ENCODE results near the gene TP53BP1.
A peak's percentile ranks its signal among the peaks of the same experiment; 100 is the strongest.

The TP53BP1 gene

DNA sequence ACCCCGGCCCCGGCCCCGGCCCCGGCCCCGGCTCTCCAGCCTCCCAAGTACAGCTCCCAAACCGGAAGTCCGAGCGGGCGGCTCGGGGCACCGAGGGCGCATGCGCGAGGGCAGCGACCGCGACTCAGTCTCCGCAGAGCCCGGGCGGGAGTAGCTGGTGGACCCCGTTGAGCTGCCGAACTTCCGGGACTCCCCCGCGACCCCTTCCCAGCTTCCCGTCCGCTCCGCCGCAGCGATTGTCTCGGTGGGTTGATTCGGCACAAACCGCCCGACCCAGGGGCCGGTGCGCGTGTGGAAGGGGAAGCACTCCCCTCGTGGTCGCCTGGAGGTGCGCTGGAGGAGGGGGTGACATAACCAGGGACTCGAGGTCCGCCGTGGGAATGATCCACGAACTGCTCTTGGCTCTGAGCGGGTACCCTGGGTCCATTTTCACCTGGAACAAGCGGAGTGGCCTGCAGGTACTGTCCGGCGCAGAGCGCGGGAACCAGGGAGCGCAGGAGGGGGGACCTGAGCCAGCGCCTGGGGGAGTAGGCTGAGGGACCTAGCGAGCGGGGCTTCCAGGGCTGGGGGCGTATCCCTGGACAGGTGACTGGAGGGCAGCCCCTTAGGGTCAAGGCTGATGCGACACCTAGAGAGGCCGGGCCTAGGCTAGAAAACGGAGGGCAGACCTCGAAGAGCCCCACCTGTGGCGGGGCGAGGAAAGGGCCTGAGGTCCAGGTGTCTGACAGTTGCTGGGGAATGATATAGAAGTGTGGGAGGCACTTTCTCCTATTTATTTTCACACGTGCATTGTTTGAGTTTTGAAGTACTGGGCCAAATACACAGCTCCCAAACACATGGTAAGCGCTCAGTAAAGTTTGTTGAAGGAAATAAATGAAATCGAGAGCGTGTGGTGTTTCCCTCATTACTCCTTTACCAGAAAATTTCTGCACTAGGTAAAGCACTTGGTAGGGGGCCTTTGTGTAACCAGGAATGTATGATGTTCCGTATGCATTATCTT, 121.7 kb downstream of the TP53BP1 start, which contains the start of the genes TUBGCP4 and ZSCAN29:
Gene TUBGCP4 (plus strand): TSS at position 127 of the 1,000 bp plus-strand sequence. CDS start 254 bp downstream, at position 381.
Gene ZSCAN29 (minus strand): TSS at position 69 of the 1,000 bp plus-strand sequence. CDS start 1,130 bp downstream, outside the sequence.
- Mint-ChIP-seq H3K9me3 (peaks cover 12% of the 10 kb centered on the region), H3K36me3 (peaks cover 31% of the 10 kb centered on the region), H3K27ac (peak within 1 kb of the TSS; percentile 91), H3K4me3 (peak within 1 kb of the TSS; percentile 92), H3K27me3 (no peaks in the 10 kb centered on the region), H3K4me1 (peaks cover 60% of the 10 kb centered on the region)

DNA sequence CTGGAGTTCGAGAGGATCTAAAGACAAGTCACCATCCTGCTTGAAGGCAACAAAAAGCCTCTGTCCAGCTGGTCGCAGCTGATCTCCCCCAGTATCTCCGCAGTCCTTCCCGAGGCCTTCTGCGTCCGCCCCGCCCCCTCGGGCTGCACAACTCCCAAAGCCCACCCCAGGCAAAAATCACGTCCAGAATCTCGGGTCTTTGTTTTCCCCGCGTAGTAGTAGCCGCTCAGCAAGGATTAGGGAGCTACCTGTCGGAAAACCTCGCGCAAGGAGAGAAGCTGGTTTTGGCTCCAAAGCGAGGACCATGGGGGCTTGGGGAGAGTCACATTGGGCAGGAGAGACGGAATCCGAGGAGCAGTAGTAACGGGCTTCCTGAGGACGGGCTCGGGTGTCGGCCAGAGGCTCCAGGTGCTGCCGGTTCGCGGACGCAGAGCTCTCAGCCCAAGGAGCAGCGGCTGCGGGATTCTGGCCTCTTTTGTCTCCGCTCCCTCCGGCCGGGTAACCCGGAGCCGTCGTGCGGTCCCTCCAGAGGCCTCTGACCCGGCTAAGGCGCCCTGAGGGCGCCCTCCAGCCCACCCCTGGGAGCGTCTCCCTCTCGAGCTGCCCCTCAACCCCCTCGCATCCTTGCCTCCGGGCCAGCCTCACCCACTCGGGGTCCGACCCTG, 122.5 kb downstream of the TP53BP1 start:
- peaks cover 12% of the 10 kb centered on the region for H3K9me3 Mint-ChIP-seq
- H3K4me1 Mint-ChIP-seq: peaks cover 61% of the 10 kb centered on the region
- peaks cover 36% of the 10 kb centered on the region for H3K36me3 Mint-ChIP-seq
- peak overlapping the region; percentile 90 for H3K27ac Mint-ChIP-seq
- H3K27me3 Mint-ChIP-seq: no peaks in the 10 kb centered on the region
- peak overlapping the region; percentile 92 for H3K4me3 Mint-ChIP-seq

- H3K36me3 Mint-ChIP-seq: peaks cover 65% of the 10 kb centered on the region
- no peak overlapping the region for H3K27ac Mint-ChIP-seq
- no peaks in the 10 kb centered on the region for H3K27me3 Mint-ChIP-seq
- peaks cover 7% of the 10 kb centered on the region for H3K4me1 Mint-ChIP-seq
- peaks cover 22% of the 10 kb centered on the region for H3K9me3 Mint-ChIP-seq
- no peak overlapping the region for H3K4me3 Mint-ChIP-seq
These were observed 131.5 kb downstream of the TP53BP1 start for GRCh38 chr15:43361313-43361903.

DNA sequence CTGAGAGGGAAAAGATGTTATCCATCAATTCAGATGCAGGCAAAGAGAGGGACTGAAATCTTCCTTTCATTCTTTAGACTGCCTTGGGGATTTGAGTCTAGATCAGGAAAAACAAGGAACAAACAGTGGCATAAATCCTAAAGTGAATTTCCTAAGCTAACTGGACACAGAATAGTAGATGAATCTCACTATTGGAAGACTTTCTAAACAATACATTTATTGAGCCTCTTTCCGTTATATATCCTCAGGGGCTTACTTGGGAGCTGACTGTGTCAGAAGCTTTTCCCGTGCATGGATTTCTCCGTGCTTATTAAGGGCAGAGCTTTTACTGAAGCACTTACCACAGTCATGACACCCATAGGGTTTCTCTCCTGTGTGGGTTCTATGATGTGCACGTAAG, 132.1 kb downstream of the TP53BP1 start:
- H3K9me3 Mint-ChIP-seq: peaks cover 20% of the 10 kb centered on the region
- H3K4me3 Mint-ChIP-seq: no peak overlapping the region
- peaks cover under 1% of the 10 kb centered on the region for H3K4me1 Mint-ChIP-seq
- no peaks in the 10 kb centered on the region for H3K27me3 Mint-ChIP-seq
- H3K27ac Mint-ChIP-seq: no peak overlapping the region
- H3K36me3 Mint-ChIP-seq: peaks cover 62% of the 10 kb centered on the region

Measured in activated naive CD4-positive, alpha-beta T cell treated with anti-CD3 and anti-CD28 coated beads, Interleukin-2, amount 50 U/mL, for 24 hours (primary cell).